ENCODE results near the gene ATP9B. TPM values are rescaled to one million over a fixed set of nuclear protein-coding genes. Genes with fewer than 3 reads are reported as not detected.
"Not testable (repeated sequence)": the region's sequence is repeated elsewhere in the genome, so short reads cannot be mapped to it uniquely, and the experiment has no call there.

The ATP9B gene
- total RNA-seq, 1 experiment from 2014 or later, result 15.6 TPM

- H3F3A ChIP-seq (ENCODE audit: low read length, unreplicated experiment), result no peaks in the 10 kb centered on the region
- no peaks in the 10 kb centered on the region for H3K79me2 ChIP-seq (ENCODE audit: low read length)
- H3K9ac ChIP-seq (ENCODE audit: low read length), result no peak overlapping the region
- no peaks in the 10 kb centered on the region for H3K36me3 ChIP-seq (ENCODE audit: low read depth, low read length)
- H2AFZ ChIP-seq (ENCODE audit: low read length), result no peak overlapping the region
- no TSS peak for BruUV-seq (replicated peaks)
- DNase-seq, result no peak
- H4K20me1 ChIP-seq (ENCODE audit: low read length), result no peaks in the 10 kb centered on the region
- no peak overlapping the region for H3K4me2 ChIP-seq (ENCODE audit: low read length)
- CTCF ChIA-PET, result interaction anchor here (0.6 kb wide), 1 partner anchor 14 kb away, joined by 5 read pairs; no protein-coding TSS in a partner anchor
- H3K27me3 ChIP-seq (ENCODE audit: low read length), result no peaks in the 10 kb centered on the region
- H3K4me1 ChIP-seq (ENCODE audit: insufficient read depth, low read length), result peaks cover 4% of the 10 kb centered on the region; the same call in 1 of the 2 replicates
- no peak overlapping the region for H3K27ac ChIP-seq (ENCODE audit: low read length)
- POLR2A ChIA-PET (ENCODE audit: unreplicated experiment), result no interaction called here
- H3K4me3 ChIP-seq (ENCODE audit: low read length), result no peak overlapping the region
- no peaks in the 10 kb centered on the region for H3K9me2 ChIP-seq (replicated peaks; ENCODE audit: low read length)
- intact Hi-C loops (cut with micrococcal nuclease), result no loop called here
- H3K9me3 ChIP-seq (ENCODE audit: low read length), result no peaks in the 10 kb centered on the region
- no peak for TF ChIP-seq EZH2phosphoT487 (IDR thresholded peaks at IDR 0.05; ENCODE audit: borderline replicate concordance, low read length)
- TF ChIP-seq EZH2 (IDR thresholded peaks at IDR 0.05; ENCODE audit: low read length, unreplicated experiment), result no peak
- TF ChIP-seq, protein P1, sequence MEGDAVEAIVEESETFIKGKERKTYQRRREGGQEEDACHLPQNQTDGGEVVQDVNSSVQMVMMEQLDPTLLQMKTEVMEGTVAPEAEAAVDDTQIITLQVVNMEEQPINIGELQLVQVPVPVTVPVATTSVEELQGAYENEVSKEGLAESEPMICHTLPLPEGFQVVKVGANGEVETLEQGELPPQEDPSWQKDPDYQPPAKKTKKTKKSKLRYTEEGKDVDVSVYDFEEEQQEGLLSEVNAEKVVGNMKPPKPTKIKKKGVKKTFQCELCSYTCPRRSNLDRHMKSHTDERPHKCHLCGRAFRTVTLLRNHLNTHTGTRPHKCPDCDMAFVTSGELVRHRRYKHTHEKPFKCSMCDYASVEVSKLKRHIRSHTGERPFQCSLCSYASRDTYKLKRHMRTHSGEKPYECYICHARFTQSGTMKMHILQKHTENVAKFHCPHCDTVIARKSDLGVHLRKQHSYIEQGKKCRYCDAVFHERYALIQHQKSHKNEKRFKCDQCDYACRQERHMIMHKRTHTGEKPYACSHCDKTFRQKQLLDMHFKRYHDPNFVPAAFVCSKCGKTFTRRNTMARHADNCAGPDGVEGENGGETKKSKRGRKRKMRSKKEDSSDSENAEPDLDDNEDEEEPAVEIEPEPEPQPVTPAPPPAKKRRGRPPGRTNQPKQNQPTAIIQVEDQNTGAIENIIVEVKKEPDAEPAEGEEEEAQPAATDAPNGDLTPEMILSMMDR (conservative IDR thresholded peaks at IDR 0.05; ENCODE audit: low read depth, low read length), result no peak
- ATAC-seq, result no peak
Observed at GRCh38 chr18:79375441-79376154, 306.4 kb downstream of the ATP9B start.

DNA sequence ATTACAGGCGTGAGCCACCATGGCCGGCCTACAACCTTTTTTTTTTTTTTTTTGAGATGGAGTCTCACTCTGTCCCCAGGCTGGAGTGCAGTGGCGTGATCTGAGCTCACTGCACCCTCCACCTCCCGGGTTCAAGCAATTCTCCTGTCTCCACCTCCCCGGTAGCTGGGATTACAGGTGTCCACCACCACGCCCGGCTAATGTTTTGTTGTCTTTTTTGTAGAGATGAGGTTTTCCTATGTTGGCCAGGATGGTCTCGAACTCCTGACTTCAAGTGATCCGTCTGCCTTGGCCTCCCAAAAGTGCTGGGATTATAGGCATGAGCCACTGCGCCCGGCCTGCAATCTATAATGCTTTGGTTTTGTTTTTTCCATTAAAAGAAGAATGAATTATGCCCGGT lies 307.5 kb downstream of the ATP9B start:
- H3K27ac ChIP-seq (ENCODE audit: low read length); intact Hi-C loops (cut with micrococcal nuclease); H3K4me1 ChIP-seq (ENCODE audit: insufficient read depth, low read length); H4K20me1 ChIP-seq (ENCODE audit: low read length); H2AFZ ChIP-seq (ENCODE audit: low read length); H3K9me2 ChIP-seq (replicated peaks; ENCODE audit: low read length); H3K27me3 ChIP-seq (ENCODE audit: low read length); DNase-seq; H3K9me3 ChIP-seq (ENCODE audit: low read length); H3K79me2 ChIP-seq (ENCODE audit: low read length); H3K4me2 ChIP-seq (ENCODE audit: low read length); ATAC-seq; POLR2A ChIA-PET (ENCODE audit: unreplicated experiment); H3K36me3 ChIP-seq (ENCODE audit: low read depth, low read length); BruUV-seq (replicated peaks); H3F3A ChIP-seq (ENCODE audit: low read length, unreplicated experiment); H3K9ac ChIP-seq (ENCODE audit: low read length); H3K4me3 ChIP-seq (ENCODE audit: low read length): not testable (repeated sequence)
- CTCF ChIA-PET, result interaction anchor here (0.7 kb wide), 1 partner anchor 131 kb away, joined by 8 read pairs; no protein-coding TSS in a partner anchor

DNA sequence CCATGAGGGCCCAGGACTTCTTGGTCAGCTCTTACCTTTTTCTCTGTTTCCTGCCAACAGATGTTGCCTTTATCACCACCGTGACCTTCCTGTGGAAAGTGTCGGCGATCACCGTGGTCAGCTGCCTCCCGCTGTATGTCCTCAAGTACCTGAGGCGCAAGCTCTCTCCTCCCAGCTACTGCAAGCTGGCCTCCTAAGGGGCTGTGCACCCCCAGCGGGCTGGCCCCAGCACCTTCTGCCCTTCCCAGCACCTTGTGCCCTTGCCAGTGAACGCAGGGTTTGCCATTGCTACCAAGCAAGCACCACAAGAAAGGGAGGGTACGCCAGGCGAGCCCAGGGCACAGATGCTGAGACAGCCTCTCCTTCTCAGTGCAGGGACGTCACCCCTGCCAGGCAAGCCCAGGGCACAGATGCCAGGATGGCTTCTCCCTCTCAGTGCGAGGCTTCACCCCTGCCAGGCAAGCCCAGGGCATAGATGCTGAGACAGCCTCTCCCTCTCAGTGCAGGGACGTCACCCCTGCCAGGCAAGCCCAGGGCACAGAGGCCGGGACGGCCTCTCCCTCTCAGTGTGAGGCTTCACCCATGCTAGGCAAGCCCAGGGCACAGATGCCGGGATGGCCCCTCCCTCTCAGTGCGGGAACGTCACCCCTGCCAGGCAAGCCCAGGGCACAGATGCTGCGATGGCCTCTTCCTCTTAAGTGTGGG lies 308.1 kb downstream of the ATP9B start:
- H2AFZ ChIP-seq (ENCODE audit: low read length), result no peak overlapping the region
- ChIA-PET CTCF (no interaction called here), POLR2A (ENCODE audit: unreplicated experiment) (no interaction called here)
- H3K36me3 ChIP-seq (ENCODE audit: low read depth, low read length), result no peaks in the 10 kb centered on the region
- intact Hi-C loops (cut with micrococcal nuclease), result no loop called here
- H3K27me3 ChIP-seq (ENCODE audit: low read length), result no peaks in the 10 kb centered on the region
- no peaks in the 10 kb centered on the region for H4K20me1 ChIP-seq (ENCODE audit: low read length)
- H3K9ac ChIP-seq (ENCODE audit: low read length), result no peak overlapping the region
- no peaks in the 10 kb centered on the region for H3K9me2 ChIP-seq (replicated peaks; ENCODE audit: low read length)
- H3K4me1 ChIP-seq (ENCODE audit: insufficient read depth, low read length), result peaks cover 4% of the 10 kb centered on the region; the same call in 1 of the 2 replicates
- no peaks in the 10 kb centered on the region for H3F3A ChIP-seq (ENCODE audit: low read length, unreplicated experiment)
- H3K27ac ChIP-seq (ENCODE audit: low read length), result no peak overlapping the region
- no peaks in the 10 kb centered on the region for H3K79me2 ChIP-seq (ENCODE audit: low read length)
- no peaks in the 10 kb centered on the region for H3K9me3 ChIP-seq (ENCODE audit: low read length)
- no peak for ATAC-seq
- no peak for TF ChIP-seq EZH2phosphoT487 (IDR thresholded peaks at IDR 0.05; ENCODE audit: borderline replicate concordance, low read length)
- TF ChIP-seq, protein P1 (conservative IDR thresholded peaks at IDR 0.05; ENCODE audit: low read depth, low read length), result no peak
- no peak for TF ChIP-seq EZH2 (IDR thresholded peaks at IDR 0.05; ENCODE audit: low read length, unreplicated experiment)
- H3K4me3 ChIP-seq (ENCODE audit: low read length), result no peak overlapping the region
- no peak overlapping the region for H3K4me2 ChIP-seq (ENCODE audit: low read length)
- DNase-seq, result no peak
- no TSS peak for BruUV-seq (replicated peaks)

Data from PC-3 (cell line).